ENCODE results near the gene RBM23.
"Not testable (repeated sequence)": the region's sequence is repeated elsewhere in the genome, so short reads cannot be mapped to it uniquely, and the experiment has no call there.

The RBM23 gene

DNA sequence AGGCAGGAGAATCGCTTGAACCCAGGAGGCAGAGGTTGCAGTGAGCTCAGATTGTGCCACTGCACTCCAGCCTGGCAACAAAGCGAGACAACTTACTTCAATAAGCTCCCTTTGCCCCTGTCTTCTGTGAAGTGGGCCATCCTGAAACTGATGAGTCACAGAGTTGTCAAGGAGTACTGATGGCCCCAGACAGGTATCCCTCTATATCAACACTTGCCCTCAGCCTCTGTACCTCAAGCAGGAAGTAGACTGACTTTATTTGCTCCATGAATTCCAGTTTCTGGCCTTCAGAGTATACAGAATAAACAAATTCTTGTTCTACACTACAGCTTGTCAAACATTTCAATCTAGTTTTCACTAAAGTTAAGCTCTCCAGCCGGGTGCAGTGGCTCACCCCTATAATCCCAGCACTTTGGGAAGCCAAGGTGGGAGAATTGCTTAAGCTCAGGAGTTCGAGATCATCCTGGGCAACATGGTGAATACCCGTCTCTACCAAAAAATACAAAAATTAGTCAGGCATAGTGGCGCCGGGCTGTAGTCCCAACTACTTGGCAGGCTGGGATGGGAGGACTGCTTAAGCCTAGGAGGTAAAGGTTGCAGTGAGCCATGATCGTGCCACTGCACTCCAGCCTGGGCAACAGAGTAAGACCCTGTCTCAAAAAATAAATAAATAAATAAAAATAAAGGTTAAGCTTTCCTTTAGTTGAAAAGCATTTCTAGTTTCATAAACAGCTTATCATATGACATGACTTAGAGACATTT lies 63.8 kb downstream of the RBM23 start:
- no peak overlapping the region for H3K27ac ChIP-seq
- TF ChIP-seq, protein P1, sequence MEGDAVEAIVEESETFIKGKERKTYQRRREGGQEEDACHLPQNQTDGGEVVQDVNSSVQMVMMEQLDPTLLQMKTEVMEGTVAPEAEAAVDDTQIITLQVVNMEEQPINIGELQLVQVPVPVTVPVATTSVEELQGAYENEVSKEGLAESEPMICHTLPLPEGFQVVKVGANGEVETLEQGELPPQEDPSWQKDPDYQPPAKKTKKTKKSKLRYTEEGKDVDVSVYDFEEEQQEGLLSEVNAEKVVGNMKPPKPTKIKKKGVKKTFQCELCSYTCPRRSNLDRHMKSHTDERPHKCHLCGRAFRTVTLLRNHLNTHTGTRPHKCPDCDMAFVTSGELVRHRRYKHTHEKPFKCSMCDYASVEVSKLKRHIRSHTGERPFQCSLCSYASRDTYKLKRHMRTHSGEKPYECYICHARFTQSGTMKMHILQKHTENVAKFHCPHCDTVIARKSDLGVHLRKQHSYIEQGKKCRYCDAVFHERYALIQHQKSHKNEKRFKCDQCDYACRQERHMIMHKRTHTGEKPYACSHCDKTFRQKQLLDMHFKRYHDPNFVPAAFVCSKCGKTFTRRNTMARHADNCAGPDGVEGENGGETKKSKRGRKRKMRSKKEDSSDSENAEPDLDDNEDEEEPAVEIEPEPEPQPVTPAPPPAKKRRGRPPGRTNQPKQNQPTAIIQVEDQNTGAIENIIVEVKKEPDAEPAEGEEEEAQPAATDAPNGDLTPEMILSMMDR (conservative IDR thresholded peaks at IDR 0.05), result no peak

DNA sequence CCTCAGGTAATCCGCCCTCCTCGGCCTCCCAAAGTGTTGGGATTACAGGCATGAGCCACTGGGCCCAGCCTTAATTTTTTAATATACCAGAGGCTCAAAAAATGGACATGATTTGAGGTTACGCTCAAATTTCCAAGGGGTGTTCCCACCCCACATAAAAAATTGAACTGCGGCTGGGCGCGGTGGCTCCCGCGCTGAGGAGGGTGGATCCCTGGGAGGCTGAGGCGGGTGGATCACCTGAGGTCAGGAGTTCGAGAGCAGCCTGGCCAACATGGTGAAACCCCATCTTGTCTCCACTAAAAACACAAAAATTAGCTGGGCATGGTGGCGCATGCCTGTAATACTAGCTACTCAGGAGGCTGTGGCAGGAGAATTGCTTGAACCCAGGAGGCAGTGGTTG lies 64.7 kb downstream of the RBM23 start:
- H3K27ac ChIP-seq, result not testable (repeated sequence)

DNA sequence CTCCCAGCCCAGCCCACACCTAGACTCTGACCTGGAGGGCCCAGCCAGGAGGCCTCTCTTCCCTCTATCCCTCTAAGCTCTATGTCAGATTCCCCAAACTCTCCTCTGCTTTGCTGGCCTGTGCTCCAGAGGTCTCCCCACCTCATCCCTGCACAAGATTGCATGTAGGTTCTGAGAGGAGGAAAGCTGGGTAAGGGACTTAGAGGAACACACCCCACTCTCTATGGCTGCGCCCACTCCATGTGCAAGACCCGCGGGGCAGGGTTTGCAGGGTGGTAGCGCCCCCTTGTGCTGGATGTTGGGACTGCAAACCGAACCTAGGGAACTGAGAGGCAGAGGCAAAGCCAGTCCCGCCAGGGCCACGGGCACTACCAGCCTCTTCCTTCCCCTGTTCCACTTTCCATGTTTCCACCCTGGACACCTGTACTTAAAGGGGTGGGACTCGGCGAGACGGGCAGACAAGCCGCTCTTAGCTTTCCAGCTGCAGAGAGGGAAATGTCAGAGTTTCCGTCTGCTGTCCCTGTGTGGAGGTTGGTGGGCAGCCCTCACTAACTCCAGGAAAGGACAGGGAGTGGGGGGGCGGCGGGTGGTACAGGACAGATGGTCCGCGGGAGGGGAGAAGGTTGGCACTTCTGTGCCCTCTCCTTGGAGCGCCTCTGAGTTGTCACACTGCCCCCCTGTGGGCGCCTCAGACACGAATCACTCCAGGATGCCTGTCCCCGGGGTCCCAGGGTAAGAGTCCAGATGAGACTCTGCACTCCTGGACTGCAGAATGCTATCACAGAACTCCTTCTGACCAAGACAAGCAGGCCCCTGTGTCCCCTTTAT lies 65.8 kb downstream of the RBM23 start:
- TF ChIP-seq, protein P1 (conservative IDR thresholded peaks at IDR 0.05), result peak; percentile 86
- no peak overlapping the region; the same call in 1 of the 2 replicates for H3K27ac ChIP-seq

DNA sequence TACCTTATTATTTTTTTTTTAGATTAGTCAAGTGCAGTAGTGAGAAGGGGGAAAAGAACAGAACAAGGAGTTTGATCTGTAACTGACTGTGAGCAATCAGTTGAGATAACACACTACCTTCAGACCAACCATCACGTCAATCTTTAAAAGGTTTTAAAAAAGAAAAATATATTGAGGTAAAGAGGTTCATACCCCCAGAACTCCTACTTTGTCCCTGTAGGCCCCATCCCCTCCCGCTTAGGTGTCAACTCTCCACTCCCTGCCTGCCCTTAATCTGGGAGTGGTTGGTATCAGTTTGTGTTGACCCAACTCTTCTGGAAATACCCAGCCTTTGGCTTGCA lies 66.4 kb downstream of the RBM23 start:
- TF ChIP-seq, protein P1 (conservative IDR thresholded peaks at IDR 0.05), result no peak

DNA sequence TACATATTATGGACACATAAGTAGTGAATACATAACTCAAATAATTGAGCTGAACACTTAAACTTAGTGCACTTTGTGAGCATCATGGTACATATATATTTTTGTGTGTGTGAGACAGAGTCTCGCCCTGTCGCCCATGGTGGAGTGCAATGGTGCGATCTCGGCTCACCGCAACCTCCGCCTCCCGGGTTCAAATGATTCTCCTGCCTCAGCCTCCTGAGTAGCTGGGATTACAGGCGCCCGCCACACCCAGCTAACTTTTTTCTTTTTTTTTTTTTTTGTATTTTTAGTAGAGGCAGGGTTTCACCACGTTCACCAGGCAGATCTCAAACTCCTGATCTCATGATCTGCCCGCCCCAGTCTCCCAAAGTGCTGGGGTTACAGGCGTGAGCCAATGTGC lies 66.8 kb downstream of the RBM23 start:
- H3K27ac ChIP-seq, result not testable (repeated sequence)

More for the DNA sequence above, 66.4 kb downstream of the RBM23 start:
- H3K27ac ChIP-seq, result no peak overlapping the region

DNA sequence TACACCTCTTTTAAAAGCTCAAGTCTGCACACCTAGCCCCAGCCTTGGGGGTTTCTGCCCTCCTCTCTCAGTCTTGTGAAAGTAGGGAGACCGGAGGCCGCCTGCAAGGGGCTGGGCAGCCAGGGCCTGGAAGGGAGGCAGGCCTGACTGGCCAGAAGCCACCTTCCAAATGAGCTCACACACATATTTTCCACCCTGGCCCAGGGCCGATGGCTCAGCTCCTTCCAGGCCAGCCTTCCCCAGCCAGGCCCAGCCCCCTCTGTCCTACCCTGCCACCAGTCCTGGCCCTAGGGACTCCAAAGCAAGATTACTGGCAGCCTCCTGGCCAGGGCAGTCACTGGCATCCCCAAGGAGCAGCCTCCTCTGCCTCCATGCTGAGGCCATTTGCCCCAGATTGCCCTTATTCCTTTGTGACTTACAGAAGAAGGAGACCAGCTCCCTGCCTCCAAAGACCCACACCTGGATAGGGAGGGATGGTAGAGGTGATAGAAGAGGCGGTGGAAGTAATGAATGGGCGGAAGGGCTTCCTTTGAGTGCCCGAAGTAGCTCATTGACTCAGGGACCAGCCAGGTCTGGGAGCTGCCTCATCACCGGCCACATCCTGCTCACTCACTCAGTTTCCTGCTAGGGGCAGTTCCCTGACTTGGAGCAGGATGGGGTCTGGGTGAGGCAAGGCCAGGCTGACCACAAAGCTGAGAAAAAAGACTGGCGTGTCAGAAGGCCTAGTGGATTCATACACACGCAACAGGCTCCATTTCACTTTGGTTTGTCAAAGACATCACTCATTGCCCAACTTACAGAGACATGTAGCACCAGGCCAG lies 67.8 kb downstream of the RBM23 start:
- no peak overlapping the region for H3K27ac ChIP-seq
- TF ChIP-seq, protein P1 (conservative IDR thresholded peaks at IDR 0.05), result no peak

DNA sequence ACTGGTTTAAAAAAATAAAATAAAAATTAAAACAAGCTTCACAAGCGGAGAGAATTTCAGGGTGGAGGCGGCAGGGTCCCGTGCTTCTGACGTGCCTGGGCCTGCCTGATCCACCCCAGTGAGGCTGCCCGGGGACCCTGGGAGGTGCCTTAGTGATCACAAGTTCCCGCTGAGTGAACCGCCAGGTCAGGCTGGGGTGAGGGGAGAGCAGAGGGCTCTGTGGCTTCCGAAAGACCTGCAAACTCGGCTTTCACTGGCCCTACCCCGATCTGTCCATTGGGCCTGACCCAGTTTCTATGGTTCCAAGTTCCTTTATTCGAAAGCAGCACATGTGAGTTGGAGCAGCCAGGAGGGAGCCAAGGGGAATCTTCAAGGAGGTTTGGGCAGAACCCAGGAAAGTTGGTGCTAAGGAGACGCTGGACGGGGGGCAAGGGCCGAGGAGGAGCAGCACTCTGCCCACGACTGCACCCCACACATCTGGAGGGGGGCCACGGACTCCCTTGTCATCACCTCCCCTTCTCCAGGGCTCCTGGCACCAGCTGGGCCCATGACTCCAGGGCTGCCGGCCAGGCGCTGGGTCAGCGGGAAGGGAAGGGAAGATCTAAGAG lies 69.6 kb downstream of the RBM23 start:
- TF ChIP-seq, protein P1 (conservative IDR thresholded peaks at IDR 0.05), result no peak
- H3K27ac ChIP-seq, result no peak overlapping the region
